HG03025 (cell line): ENCODE data around the gene MBLAC1.

Experiments used
- ATAC-seq: cut with Tn5 transposase; IDR thresholded peaks from one replicate; pipeline ENCODE4 v1.9.1; 2021; ENCODE audit warnings: mild to moderate bottlenecking, moderate library complexity; ENCODE audit not compliant: unreplicated experiment, low FRiP score

MBLAC1 gene

GRCh38 chr7:100148559-100149328 lies 22.0 kb downstream of the MBLAC1 start, which contains the start of gene LAMTOR4:
Gene LAMTOR4, plus strand, starts transcription at chr7:100148918. Its CDS starts 55 bp downstream, at chr7:100148973.
- peak; percentile 92 for ATAC-seq

GRCh38 chr7:100152404-100152803 lies 25.6 kb downstream of the MBLAC1 start:
- no peak for ATAC-seq

GRCh38 chr7:100152937-100153666 lies 26.3 kb downstream of the MBLAC1 start:
- no peak for ATAC-seq

GRCh38 chr7:100153708-100154535 lies 27.2 kb downstream of the MBLAC1 start:
- no peak for ATAC-seq

GRCh38 chr7:100154651-100155491 lies 28.1 kb downstream of the MBLAC1 start:
- ATAC-seq = no peak

- ATAC-seq = no peak
Measured at GRCh38 chr7:100155553-100156317, 29.0 kb downstream of the MBLAC1 start.

GRCh38 chr7:100156331-100157068 lies 29.7 kb downstream of the MBLAC1 start:
- no peak for ATAC-seq

GRCh38 chr7:100157069-100157333 lies 30.2 kb downstream of the MBLAC1 start:
- ATAC-seq = no peak

- no peak for ATAC-seq
Measured at GRCh38 chr7:100157334-100158228, 30.8 kb downstream of the MBLAC1 start.

- ATAC-seq = peak; percentile 74
Measured at GRCh38 chr7:100158229-100159098, 31.7 kb downstream of the MBLAC1 start, which contains the start of gene TRAPPC14. Gene TRAPPC14, minus strand, starts transcription at chr7:100158723. Its CDS starts 224 bp downstream, at chr7:100158499.

- no peak for ATAC-seq
Measured at GRCh38 chr7:100159099-100159623, 32.4 kb downstream of the MBLAC1 start.

GRCh38 chr7:100160067-100160466 lies 33.3 kb downstream of the MBLAC1 start:
- no peak for ATAC-seq

- no peak for ATAC-seq
Measured at GRCh38 chr7:100163006-100163531, 36.3 kb downstream of the MBLAC1 start.

- ATAC-seq = no peak
Measured at GRCh38 chr7:100163871-100164270, 37.1 kb downstream of the MBLAC1 start.

GRCh38 chr7:100166317-100166940 lies 39.7 kb downstream of the MBLAC1 start:
- ATAC-seq = no peak
